ENCODE results near the gene POTEJ.
"Not testable (repeated sequence)": the region's sequence is repeated elsewhere in the genome, so short reads cannot be mapped to it uniquely, and the experiment has no call there.

DNA sequence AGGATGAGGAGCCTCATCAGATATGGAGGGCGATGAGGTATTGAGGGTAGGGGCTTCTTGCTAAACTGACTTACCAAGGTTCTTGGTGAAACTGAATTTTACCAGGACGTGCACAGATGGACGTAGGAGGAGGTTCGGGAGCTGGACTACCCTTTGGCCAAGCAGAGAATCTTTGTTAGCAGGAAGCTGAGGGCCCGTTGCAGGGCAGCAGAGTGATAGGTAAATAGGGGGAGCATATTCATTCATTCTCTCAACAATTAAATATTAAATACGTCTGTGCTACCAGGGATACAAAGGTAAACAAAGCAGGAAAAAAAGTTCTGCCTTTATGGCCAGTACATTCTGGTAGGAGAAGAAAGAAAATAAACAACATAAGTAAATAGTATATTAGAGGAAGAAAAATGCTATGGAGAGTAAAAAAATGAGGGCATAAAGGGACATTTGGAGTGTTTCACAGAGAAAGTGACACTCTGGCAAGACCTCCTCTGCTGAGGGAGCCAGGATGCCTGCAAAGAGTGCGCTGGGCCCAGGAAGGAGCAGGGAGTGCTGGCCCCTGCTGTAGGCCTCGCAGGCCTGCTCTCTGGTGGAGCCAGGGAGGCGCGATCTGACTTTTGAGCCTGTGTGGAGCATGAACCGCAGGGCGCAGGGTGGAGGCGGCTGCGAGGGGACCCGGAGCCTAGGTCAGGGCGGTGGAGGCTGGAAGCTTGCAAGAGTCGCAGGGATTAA, 2.8 kb upstream of the POTEJ start:
- not testable (repeated sequence) for TF ChIP-seq CTCF, POLR2A (IDR thresholded peaks at IDR 0.05)
